Ishikawa (cell line): ENCODE results near the gene TMIE.

Experiments used
- CEBPB ChIP-seq: IDR thresholded peaks from 2 replicates; pipeline ENCODE4 v1.6.1; 2012
- CREB1 ChIP-seq: IDR thresholded peaks from 2 replicates; pipeline ENCODE4 v1.6.1; 2012; ENCODE audit warnings: low read depth
- EP300 ChIP-seq: IDR thresholded peaks from 2 replicates; pipeline ENCODE4 v1.6.1; 2012; ENCODE audit warnings: borderline replicate concordance
- FOXM1 ChIP-seq: IDR thresholded peaks from 2 replicates; pipeline ENCODE4 v1.6.1; 2012; ENCODE audit warnings: low read depth, borderline replicate concordance
- MAX ChIP-seq: IDR thresholded peaks from 2 replicates; pipeline ENCODE4 v1.6.1; 2012
- NFIC ChIP-seq: IDR thresholded peaks from 2 replicates; pipeline ENCODE4 v1.6.1; 2012
- TAF1 ChIP-seq: IDR thresholded peaks from 2 replicates; pipeline ENCODE4 v1.6.1; 2012; ENCODE audit warnings: low read depth, mild to moderate bottlenecking
- TCF12 ChIP-seq: IDR thresholded peaks from 2 replicates; pipeline ENCODE4 v1.6.1; 2012; ENCODE audit warnings: low read depth
- YY1 ChIP-seq: IDR thresholded peaks from 2 replicates; pipeline ENCODE4 v1.6.1; 2012; ENCODE audit warnings: low read depth
- ZBTB7A ChIP-seq: IDR thresholded peaks from 2 replicates; pipeline ENCODE4 v1.6.1; 2012; ENCODE audit warnings: low read depth
- TF ChIP-seq, protein P1 (sequence below): IDR thresholded peaks from 2 replicates; pipeline ENCODE4 v1.6.1; 2012; ENCODE audit warnings: low read depth, mild to moderate bottlenecking

GRCh38 chr3:46709721-46710120, 8.5 kb downstream of the TMIE start:
- TF ChIP-seq MAX (no peak), YY1 (no peak), NFIC (no peak), CEBPB (no peak), TAF1 (no peak), TCF12 (no peak), FOXM1 (no peak), EP300 (no peak), ZBTB7A (no peak), CREB1 (no peak)
- TF ChIP-seq, protein P1, sequence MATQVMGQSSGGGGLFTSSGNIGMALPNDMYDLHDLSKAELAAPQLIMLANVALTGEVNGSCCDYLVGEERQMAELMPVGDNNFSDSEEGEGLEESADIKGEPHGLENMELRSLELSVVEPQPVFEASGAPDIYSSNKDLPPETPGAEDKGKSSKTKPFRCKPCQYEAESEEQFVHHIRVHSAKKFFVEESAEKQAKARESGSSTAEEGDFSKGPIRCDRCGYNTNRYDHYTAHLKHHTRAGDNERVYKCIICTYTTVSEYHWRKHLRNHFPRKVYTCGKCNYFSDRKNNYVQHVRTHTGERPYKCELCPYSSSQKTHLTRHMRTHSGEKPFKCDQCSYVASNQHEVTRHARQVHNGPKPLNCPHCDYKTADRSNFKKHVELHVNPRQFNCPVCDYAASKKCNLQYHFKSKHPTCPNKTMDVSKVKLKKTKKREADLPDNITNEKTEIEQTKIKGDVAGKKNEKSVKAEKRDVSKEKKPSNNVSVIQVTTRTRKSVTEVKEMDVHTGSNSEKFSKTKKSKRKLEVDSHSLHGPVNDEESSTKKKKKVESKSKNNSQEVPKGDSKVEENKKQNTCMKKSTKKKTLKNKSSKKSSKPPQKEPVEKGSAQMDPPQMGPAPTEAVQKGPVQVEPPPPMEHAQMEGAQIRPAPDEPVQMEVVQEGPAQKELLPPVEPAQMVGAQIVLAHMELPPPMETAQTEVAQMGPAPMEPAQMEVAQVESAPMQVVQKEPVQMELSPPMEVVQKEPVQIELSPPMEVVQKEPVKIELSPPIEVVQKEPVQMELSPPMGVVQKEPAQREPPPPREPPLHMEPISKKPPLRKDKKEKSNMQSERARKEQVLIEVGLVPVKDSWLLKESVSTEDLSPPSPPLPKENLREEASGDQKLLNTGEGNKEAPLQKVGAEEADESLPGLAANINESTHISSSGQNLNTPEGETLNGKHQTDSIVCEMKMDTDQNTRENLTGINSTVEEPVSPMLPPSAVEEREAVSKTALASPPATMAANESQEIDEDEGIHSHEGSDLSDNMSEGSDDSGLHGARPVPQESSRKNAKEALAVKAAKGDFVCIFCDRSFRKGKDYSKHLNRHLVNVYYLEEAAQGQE = no peak
